DMS79 (cell line): ENCODE measurements around the gene PRLHR.
"Not testable (repeated sequence)": the region's sequence is repeated elsewhere in the genome, so short reads cannot be mapped to it uniquely, and the experiment has no call there.

ENCODE experiments used
- DNase-seq: peaks from one replicate; lab custom pipeline; 2025; lab: John Stamatoyannopoulos, UW

Gene PRLHR

GRCh38 chr10:118595598-118596425 lies at the start of gene PRLHR:
PRLHR (minus strand) TSS chr10:118595648; CDS start chr10:118595244, 404 bp downstream.
- DNase-seq = no peak

GRCh38 chr10:118642228-118642627 lies 46.8 kb upstream of the PRLHR start:
- no peak for DNase-seq

GRCh38 chr10:118638680-118639079 lies 43.2 kb upstream of the PRLHR start:
- no peak for DNase-seq

GRCh38 chr10:118635674-118636402 lies 40.4 kb upstream of the PRLHR start:
- DNase-seq = no peak

GRCh38 chr10:118633786-118634185 lies 38.3 kb upstream of the PRLHR start:
- DNase-seq = peak; percentile 19

GRCh38 chr10:118629211-118629610 lies 33.8 kb upstream of the PRLHR start:
- no peak for DNase-seq

- DNase-seq = no peak
Measured at GRCh38 chr10:118628397-118628796, 32.9 kb upstream of the PRLHR start.

- DNase-seq = no peak
Measured at GRCh38 chr10:118626953-118627352, 31.5 kb upstream of the PRLHR start.

GRCh38 chr10:118625504-118625903 lies 30.1 kb upstream of the PRLHR start:
- no peak for DNase-seq

- DNase-seq = no peak
Measured at GRCh38 chr10:118624747-118625146, 29.3 kb upstream of the PRLHR start.

- DNase-seq = peak; percentile 35
Measured at GRCh38 chr10:118621304-118621942, 26.0 kb upstream of the PRLHR start.

- DNase-seq = not testable (repeated sequence)
Measured at GRCh38 chr10:118613863-118614262, 18.4 kb upstream of the PRLHR start.

GRCh38 chr10:118610577-118610976 lies 15.1 kb upstream of the PRLHR start:
- DNase-seq = peak; percentile 24

- DNase-seq = no peak
Measured at GRCh38 chr10:118607768-118608354, 12.4 kb upstream of the PRLHR start.

- no peak for DNase-seq
Measured at GRCh38 chr10:118605694-118606093, 10.2 kb upstream of the PRLHR start.

GRCh38 chr10:118596426-118597124 lies 1.1 kb upstream of the PRLHR start:
- no peak for DNase-seq

- no peak for DNase-seq
Measured at GRCh38 chr10:118595064-118595420, 406 bp downstream of the PRLHR start.

GRCh38 chr10:118594392-118595063 lies 920 bp downstream of the PRLHR start:
- no peak for DNase-seq

GRCh38 chr10:118592675-118593330 lies 2.6 kb downstream of the PRLHR start:
- DNase-seq = peak; percentile 56

- peak; percentile 84 for DNase-seq
Measured at GRCh38 chr10:118590334-118590733, 5.1 kb downstream of the PRLHR start.
